Ovary (tissue), 3 donors: ENCODE results near the gene EPHB6.

Experiments used
- CTCF ChIP-seq, 3 donors: fragments of 450-650 bp in 2 of 3; fragments of 200-600 bp in 1 of 3; IDR thresholded peaks; one replicate each; pipeline versions ENCODE4 v1.5.1 to v1.8.0; 2016 to 2022; ENCODE audit warnings: antibody characterized with exemption in 3 of 3, mild to moderate bottlenecking in 1 of 3
- POLR2A ChIP-seq: fragments of 450-650 bp; IDR thresholded peaks from one replicate; pipeline ENCODE4 v1.6.1; 2017; ENCODE audit warnings: antibody characterized with exemption, mild to moderate bottlenecking, moderate library complexity
- donor health status: DM: no; HTN: no; CAD: no.

GRCh38 chr7:142813699-142814098, 41.2 kb upstream of the EPHB6 start:
- TF ChIP-seq CTCF (IDR thresholded peaks at IDR 0.05) (no peak), POLR2A (no peak)
